GM13977 (cell line): Measurements from ENCODE around the gene RAD9A.

Experiments used
- DNase-seq: peaks from one replicate; pipeline ENCODE4 v3.0.0; 2012; ENCODE audit warnings: low spot score
- in situ Hi-C: fragments of 300-500 bp; cut with MboI; formaldehyde crosslinking; loops from one replicate; pipeline ENCODE4 v1.12.0; 2022; ENCODE audit warnings: low sequenced_read_pairs, low pct_unique_long_range_greater_than_20kb, mixed read lengths, inconsistent platforms; ENCODE audit not compliant: unreplicated experiment
- TF ChIP-seq, protein P1 (sequence below): IDR thresholded peaks from 2 replicates; pipeline ENCODE4 v1.5.1; 2012; ENCODE audit warnings: mild to moderate bottlenecking, control low read depth; ENCODE audit not compliant: insufficient read depth; ENCODE audit errors: extremely low read depth, missing control alignments

Gene RAD9A

GRCh38 chr11:67428052-67429001 is 36.5 kb downstream of the RAD9A start, which contains the start of gene RPS6KB2:
Gene RPS6KB2 (plus strand): TSS chr11:67428494. CDS start chr11:67428546, 52 bp downstream.
- in situ Hi-C loops: no loop called here
- TF ChIP-seq, protein P1, sequence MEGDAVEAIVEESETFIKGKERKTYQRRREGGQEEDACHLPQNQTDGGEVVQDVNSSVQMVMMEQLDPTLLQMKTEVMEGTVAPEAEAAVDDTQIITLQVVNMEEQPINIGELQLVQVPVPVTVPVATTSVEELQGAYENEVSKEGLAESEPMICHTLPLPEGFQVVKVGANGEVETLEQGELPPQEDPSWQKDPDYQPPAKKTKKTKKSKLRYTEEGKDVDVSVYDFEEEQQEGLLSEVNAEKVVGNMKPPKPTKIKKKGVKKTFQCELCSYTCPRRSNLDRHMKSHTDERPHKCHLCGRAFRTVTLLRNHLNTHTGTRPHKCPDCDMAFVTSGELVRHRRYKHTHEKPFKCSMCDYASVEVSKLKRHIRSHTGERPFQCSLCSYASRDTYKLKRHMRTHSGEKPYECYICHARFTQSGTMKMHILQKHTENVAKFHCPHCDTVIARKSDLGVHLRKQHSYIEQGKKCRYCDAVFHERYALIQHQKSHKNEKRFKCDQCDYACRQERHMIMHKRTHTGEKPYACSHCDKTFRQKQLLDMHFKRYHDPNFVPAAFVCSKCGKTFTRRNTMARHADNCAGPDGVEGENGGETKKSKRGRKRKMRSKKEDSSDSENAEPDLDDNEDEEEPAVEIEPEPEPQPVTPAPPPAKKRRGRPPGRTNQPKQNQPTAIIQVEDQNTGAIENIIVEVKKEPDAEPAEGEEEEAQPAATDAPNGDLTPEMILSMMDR: no peak
- DNase-seq: peak; percentile 100

- TF ChIP-seq, protein P1: no peak
- in situ Hi-C loops: no loop called here
- DNase-seq: no peak
Measured at GRCh38 chr11:67429038-67429668, 37.4 kb downstream of the RAD9A start.

DNA sequence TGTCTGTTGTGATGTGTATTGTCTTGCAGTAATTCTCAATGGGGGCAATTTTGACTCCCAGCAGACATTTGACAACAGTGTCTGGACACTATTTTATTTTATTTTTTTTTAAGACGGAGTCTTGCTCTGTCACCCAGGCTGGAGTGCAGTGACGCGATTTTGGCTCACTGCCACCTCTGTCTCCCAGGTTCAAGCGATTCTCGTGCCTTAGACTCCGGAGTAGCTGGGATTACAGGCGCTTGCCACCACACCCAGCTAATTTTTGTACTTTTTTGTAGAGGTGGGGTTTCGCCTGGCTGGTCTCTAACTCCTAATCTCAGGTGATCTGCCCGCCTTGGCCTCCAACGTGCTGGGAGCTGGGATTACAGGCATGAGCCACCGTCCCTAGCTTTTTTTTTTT is 37.9 kb downstream of the RAD9A start:
- in situ Hi-C loops: no loop called here
- TF ChIP-seq, protein P1: no peak
- no peak for DNase-seq

DNA sequence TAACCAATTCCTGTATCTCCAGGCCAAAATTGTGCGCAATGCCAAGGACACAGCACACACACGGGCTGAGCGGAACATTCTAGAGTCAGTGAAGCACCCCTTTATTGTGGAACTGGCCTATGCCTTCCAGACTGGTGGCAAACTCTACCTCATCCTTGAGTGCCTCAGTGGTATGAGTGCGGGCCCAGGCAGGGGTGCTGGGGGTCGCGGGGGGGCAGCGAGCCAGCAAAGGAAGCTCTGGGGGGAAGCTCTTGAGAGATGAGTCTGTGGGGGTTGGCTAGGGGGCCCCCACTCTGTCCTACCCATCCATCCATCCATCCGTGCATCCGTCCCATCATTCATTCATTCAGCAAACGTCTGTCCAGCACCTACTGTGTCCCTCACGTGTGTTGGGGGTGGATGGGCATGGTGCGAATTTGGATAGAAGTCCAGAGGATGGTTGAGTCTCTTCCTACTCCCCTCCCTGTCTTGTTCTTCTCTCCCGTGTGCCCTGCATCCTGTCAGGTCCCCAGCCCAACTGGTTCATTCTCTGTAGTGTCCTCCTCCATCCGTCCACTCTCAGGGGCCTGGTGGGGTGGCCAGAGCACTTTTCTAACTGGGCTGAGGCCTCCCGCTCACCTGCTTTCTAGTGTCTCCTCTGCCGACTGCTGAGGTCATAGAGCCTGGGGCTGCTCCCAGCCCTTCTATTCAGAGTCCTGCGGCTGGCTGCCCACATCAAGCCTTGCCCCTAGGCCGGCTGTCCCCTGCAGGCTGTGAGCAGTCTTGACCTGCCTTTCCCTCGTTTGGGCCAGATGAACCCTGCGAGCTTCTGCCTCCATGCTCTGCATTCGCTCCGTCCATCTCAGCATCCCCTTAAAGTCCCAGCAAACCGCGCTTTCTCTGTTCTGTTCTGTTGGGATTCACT is 39.8 kb downstream of the RAD9A start:
- no peak for DNase-seq
- TF ChIP-seq, protein P1: no peak
- in situ Hi-C loops: no loop called here

DNA sequence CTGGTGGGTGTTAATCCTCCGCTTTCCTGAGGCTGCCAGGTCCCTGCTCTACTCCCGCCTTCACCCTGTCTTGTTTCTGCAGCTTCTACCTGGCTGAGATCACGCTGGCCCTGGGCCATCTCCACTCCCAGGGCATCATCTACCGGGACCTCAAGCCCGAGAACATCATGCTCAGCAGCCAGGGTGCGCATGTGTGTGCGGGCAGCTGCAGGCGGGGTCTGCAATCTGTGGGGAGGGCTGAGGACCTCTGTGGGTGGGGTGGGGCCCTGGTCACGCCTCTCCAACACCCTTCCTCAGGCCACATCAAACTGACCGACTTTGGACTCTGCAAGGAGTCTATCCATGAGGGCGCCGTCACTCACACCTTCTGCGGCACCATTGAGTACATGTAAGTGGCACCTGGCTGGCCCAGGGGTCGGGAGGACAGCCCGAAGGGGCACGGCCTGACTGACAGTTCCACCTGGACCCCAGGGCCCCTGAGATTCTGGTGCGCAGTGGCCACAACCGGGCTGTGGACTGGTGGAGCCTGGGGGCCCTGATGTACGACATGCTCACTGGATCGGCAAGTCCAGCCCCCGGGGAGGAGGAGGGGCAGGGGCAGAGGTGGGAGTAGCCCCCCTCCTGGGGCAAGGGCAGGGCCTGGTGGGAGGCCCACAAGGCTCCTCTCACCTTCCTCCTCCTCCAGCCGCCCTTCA is 41.0 kb downstream of the RAD9A start:
- in situ Hi-C loops: no loop called here
- DNase-seq: no peak
- TF ChIP-seq, protein P1: no peak
